ENCODE results near the gene EEF1AKMT3. TPM values are rescaled to one million over a fixed set of nuclear protein-coding genes. Genes with fewer than 3 reads are reported as not detected.
A peak's percentile ranks its signal among the peaks of the same experiment; 100 is the strongest.
"Not testable (repeated sequence)": the region's sequence is repeated elsewhere in the genome, so short reads cannot be mapped to it uniquely, and the experiment has no call there.

Gene EEF1AKMT3
- total RNA-seq, 2 donors from 2014 or later: 7.9 to 9.3 TPM

DNA sequence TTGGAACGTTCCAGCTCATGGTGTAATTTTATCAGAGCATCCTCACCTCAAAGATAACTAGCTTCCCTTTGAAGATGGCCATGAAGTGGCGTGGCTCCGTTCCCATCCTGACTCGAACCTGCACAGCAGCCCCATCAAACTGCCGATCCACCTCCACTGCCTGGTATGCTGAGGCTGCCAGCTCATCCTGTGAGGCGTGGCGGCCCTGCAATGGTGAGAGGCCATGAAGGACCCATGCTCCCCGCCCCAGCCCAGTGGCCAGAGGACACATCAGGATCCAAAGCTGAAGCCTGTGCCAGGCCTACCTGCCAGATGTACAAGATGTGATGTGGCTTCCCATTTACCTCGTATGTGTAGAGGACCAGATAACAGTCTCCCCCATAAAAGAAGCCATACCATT lies 34.9 kb downstream of the EEF1AKMT3 start:
- intact Hi-C loops (cut with DNase I): no loop called here
- peak; percentile 62 for DNase-seq (ENCODE audit: low spot score)

DNA sequence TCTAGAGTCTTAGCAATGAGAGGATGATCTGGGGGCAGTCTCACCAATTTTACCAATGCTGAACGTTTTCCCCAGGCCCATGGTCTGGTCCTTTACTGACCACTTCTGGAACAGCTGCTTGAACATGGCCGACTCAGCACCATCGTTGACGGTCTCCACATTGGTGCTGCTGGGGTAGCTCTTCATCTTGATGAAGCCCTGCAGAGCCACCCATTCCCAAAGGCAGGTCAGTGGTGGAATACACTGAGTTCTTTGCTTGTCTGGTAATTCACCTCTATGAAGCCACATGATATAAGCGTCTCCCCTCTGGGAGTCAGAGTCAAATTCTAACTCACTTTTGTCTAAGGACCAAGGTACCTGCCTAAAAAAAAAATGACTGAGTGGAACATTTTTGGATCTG lies 35.9 kb downstream of the EEF1AKMT3 start:
- DNase-seq (ENCODE audit: low spot score): peak; percentile 36
- intact Hi-C loops (cut with DNase I): no loop called here

DNA sequence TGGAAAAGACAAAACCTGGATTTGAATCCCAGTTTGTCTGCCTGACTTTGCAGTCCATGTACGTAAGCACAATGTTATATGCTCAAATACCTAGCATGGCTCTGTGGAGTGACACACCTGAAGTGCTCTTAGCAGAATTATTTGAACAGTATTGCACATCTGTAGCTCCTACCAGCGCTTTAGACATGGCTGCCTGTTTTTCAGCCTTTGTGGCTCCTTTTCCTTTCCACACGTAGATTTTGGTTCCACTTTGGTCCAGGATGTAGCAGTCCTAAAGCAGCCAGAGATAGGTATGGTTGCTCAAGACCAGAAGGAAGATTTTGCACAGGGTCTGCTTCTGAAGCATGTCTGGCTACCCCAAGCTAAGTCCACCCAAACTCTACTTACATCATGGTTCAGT lies 37.0 kb downstream of the EEF1AKMT3 start:
- DNase-seq (ENCODE audit: low spot score): no peak

DNA sequence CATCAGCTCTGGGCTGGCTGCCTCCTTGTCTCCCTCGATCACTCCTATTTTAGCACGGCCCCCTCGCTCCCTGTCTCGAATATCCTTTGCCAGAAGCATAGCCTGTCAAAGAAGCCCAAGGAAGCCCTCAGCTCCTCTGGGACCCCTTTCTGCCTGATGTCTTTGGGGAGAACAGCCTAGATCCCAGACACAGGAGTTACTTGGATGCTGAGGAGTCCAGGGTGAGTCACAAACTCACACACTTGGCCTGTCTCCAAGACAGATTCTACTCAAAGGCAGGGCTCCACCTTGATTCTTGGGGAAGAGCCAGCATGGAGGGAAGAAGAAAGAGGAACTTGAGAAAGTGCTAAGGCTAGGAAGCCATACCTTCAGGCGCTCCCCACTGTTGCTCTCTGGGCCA lies 38.0 kb downstream of the EEF1AKMT3 start:
- no peak for DNase-seq (ENCODE audit: low spot score)
- intact Hi-C loops (cut with DNase I): no loop called here

More for the DNA sequence above, 37.0 kb downstream of the EEF1AKMT3 start:
- intact Hi-C loops (cut with DNase I): no loop called here

DNA sequence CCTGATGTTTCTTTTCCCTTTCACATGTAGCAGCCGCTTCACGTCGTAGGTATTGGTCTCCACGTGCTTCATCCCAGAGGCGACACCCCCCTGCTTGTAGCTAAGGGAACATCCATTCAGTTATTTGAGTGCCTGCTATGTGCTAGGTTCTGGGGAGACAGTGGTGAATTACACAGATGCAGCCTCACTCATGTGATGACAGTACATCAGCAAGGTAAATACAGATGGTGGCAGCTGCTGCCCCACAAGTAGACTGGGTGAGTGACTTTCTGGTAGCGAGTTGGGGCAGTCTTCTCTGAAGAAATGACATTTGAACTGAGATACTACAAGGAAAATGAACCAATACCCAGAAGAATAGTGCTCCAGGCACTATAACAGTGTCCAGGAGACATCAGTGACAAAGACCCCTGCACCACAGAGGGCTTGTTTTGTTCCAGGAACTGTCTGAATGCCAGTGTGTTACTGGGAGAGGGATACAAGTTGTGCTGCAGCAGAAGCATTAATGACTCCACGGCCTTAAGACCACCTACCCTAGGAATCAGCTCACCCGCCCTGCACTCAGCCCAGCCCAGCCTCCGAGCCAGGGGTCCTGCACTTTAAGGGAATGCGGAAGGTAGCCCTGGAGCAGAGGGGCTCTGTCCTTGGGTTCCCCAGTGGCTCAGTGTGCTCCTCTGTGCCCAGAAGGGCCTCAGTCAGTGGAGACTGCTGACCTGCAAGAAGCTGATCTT lies 38.8 kb downstream of the EEF1AKMT3 start:
- peak; percentile 55 for DNase-seq (ENCODE audit: low spot score)
- intact Hi-C loops (cut with DNase I): no loop called here

DNA sequence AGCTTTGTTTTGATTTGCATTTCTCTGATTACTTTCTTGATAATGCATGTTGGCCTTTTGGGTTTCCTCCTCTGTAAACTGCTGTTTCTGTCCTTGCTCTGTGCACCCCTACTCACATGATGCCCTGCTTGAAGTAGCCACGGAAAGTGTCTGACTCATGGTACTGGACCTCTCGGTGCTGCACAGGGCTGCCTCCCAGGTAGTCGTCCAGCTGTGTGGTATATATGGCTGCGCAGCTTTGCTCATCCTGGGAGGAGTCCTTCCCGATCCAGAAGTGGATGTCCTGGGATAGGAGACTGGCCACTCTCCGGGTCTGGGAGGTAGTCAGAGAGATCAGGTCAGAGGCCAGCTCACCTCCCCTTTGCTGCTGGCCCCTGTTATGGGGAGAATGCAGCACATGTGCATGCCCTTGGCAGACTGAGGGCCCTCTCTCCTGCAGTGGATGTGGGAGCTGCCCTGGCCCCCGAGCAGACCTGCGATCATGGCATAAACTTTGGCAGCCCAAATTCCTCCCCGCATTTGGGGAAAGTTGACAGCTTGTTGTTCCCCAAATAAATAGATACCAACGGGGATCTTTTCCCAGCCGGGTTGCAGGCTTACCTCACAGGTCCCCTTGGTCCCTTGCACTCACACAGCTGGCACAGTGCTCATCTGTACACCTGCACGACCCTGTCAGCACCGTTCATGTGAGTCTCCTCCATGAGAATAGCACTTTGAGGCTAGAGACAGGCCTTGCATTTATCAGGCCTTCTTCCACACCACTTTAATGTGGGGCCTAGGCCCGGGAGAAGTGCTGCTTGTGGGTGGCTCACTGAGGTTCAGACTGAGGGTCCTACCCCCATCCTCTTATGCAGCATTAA lies 40.9 kb downstream of the EEF1AKMT3 start:
- DNase-seq (ENCODE audit: low spot score): peak; percentile 70
- intact Hi-C loops (cut with DNase I): no loop called here

DNA sequence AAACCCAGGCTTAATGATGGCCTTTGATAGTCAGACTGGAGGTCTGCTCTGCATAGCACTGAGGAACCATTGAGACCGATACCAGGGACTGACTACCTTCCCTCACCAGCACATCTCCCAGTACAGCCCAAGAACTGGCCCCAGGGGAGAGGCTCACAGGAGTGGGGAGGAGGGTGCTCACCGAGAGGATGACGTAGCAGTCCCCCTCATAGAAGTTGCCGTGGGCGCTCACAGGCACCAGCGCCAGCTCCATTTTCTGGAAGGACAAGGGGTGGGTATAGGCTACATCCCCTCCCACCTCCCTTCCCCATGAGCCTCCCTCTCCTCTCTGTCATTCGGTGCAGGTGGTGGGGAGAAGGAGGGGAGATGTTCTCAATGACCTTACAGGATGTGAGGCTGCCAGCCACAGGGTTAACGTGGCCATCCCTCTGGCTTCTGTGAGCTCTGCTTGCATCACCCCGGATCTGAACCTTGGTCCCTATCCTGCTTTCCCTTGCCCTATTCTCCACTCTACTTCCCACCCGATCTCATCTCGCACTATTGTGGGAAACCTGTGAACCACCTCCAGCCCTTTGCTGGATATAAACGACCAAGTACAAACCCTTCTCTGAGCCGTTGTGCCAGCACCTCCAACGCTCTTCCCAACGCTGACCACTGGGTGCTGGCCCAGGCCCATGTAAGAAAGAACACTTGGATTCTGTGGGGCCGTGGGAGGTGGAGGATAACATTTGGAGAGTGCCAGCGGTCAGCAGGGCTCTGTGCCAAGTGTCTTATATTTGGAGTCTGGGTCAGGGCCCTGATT lies 41.8 kb downstream of the EEF1AKMT3 start:
- peak; percentile 83 for DNase-seq (ENCODE audit: low spot score)
- intact Hi-C loops (cut with DNase I): no loop called here

DNA sequence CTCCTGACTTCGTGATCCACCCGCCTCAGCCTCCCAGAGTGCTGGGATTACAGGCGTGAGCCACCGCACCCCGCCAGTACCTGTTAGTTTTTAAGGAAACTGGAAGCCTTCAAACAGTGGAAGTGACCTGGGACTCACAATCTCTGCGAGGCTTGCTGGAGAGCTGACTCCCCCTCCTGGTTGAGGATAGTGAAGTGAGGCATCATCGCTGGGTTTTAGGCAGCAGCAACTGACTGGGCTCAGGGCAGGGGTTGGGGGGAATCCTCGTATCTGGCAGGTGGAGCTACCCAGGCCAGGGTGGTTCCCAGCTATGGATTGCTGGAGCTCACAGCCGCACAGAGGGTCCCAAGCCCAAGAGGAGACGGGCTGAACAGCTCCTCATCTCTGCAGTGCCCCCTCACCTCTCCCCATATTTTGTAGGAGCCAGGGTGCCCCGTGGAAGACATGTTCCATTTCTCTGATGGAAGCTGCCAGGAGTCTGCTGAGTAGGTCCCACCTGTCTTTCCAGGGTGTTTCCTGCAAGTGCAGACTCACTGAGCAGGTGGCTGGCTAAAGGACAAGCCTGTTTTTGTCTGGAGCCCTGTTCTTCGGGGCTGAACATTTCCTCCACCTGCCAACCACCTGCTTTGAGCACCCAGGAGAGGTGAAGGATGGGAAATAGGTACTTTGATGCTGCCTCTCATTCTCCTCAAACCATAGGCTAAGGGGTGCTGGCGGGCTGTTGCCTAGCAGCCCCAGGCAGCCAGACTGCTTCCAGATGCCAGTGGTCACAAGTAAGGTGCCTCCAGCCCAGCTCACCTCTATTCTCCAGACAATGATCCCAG lies 43.0 kb downstream of the EEF1AKMT3 start:
- DNase-seq (ENCODE audit: low spot score): peak; percentile 73
- intact Hi-C loops (cut with DNase I): no loop called here

DNA sequence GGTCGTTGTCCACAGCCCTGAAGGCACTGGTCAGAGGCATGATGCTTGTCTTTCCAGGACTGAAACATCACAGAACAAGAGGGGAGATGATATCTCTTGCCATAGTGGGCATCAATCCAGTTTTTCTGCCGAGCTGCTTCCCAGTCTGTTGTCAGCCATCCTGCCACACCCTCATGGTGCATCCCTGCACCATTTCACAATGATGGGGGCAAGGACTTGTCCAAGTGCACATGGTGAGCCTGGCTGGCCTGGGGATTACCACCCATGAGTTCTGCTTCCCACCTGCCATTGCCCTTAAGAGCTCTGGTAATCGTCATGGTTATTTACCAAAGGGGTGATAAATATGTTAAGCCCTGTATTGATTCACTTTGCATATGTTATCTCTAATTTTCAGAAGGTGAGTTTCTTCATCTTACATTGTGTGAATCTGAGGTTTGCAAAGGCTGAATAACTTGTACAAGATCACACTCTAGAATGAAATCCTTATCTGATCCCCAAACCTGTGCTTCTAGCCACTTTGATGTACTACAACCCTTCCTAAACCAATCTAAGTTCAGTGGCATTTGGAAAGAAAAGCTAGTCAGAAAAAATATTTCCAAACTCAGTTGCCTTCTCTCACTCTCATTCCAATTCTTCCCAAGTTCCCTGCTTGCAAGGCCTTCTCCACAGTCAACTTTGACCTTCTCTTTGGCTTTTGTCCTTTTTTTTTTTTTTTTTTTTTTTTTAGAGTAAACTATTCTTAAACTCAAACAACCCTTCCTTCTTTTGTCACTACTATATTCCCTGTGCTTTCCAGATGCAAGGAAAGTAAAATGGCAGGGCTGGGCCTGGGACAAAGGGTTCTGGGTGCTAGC lies 43.8 kb downstream of the EEF1AKMT3 start:
- DNase-seq (ENCODE audit: low spot score): peak; percentile 64
- intact Hi-C loops (cut with DNase I): no loop called here

DNA sequence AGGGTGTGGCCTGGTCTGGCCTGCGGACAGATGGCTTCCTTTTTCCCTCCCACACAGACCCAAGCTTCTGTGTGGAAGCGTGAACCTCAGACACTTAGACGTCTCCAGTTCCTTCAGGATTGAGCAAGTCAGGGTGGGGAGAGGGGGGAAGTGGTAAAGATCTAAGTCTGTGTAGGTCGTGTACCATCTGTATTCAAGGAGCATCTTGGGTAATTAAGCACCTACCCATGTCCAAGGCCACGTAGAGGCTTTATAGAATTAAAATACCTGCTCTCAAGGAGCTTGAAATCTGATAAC lies 44.4 kb downstream of the EEF1AKMT3 start:
- intact Hi-C loops (cut with DNase I): no loop called here
- peak; percentile 80 for DNase-seq (ENCODE audit: low spot score)

DNA sequence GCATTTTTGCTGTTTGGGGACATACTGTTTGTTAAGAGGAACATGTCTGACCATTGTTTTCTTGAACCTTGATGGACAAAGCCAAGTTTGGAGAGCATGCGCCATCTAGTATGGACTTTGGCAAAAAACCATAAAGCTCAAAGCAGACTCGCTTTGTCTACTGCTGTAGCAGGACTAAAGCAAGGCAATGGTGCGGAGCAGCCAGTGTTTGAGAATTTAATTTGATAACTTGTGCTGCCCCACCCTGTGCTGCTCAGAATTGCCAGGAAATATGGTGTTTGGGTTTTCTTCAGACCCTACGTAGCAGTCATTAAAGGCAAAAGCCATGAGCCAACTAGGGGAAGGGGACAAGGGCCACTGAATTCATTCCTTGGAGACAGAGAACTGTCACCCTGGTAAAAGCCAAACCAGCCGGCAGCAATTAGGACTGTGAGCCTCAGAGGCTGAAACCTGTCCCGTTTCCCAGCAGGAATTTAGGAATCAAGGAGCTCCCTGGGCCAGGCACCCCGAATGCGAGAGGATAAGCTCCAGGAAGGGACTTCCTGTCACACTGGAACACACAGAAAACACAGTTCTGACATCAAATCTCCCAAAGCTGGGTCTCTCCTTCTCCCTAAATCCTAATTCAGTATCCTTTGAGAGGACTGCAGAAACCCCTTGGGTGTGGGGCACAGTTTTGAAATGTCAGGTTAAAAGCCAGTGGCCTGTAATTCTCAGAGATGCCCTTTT lies 45.0 kb downstream of the EEF1AKMT3 start:
- intact Hi-C loops (cut with DNase I): no loop called here
- DNase-seq (ENCODE audit: low spot score): peak; percentile 31

DNA sequence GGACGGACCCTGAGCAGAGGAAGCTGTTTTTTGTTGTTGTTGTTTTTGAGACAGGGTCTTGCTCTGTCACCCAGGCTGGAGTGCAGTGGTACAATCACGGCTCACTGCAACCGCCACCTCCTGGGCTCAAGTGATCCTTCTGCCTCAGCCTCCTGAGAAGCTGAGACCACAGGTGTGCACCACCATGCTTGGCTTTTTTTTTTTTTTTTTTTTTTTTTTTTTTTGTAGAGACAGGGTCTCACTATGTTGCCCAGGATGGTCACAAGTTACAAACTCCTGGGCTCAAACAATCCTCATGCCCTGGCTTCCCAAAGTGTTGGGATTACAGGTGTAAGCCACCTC lies 45.5 kb downstream of the EEF1AKMT3 start:
- DNase-seq (ENCODE audit: low spot score); intact Hi-C loops (cut with DNase I): not testable (repeated sequence)

DNA sequence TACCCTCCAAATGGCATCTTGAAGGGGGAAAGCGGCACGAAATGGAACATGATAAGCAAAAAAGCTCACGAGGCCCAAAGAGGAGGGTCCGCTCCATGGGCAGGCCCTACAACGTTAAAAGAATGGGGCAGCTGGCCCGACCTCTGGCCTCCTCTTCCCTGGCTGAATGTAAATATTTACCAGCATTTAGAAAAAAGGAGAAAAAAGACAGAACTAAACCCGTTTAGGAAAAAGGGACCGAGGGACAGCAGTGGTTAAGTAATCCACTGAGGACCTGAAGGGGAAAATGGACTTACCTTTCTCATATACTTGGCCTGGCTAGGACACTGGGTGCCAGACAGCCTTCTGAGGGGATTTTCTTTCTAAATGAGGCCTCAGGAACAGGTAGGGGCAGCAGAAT lies 47.7 kb downstream of the EEF1AKMT3 start:
- intact Hi-C loops (cut with DNase I): loop anchor here in 1 of 2 donors (10.0 kb wide), 1 partner anchor 555 kb away; no protein-coding TSS in a partner anchor
- DNase-seq (ENCODE audit: low spot score): not testable (repeated sequence)

DNA sequence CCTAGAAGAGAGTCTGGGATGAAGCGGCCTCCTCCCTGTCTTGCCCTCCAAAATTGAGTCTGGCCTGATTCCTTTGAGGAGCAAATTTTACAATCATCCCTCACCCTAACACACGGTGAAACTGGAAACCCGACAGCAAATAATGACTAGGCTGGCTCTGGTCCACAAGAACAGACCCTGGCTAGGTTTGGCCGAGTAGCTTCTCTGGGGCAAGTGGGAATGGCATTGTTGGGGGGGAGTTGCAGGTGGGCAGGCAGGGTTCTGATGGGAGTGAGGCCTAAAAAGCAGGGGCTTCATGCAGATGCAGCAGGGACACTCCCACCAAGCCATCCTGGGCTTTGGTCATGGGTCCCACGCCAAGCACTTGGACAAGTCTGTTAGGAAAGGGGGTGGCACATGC lies 48.6 kb downstream of the EEF1AKMT3 start:
- intact Hi-C loops (cut with DNase I): loop anchor here in 1 of 2 donors (10.0 kb wide), 1 partner anchor 556 kb away; no protein-coding TSS in a partner anchor

DNA sequence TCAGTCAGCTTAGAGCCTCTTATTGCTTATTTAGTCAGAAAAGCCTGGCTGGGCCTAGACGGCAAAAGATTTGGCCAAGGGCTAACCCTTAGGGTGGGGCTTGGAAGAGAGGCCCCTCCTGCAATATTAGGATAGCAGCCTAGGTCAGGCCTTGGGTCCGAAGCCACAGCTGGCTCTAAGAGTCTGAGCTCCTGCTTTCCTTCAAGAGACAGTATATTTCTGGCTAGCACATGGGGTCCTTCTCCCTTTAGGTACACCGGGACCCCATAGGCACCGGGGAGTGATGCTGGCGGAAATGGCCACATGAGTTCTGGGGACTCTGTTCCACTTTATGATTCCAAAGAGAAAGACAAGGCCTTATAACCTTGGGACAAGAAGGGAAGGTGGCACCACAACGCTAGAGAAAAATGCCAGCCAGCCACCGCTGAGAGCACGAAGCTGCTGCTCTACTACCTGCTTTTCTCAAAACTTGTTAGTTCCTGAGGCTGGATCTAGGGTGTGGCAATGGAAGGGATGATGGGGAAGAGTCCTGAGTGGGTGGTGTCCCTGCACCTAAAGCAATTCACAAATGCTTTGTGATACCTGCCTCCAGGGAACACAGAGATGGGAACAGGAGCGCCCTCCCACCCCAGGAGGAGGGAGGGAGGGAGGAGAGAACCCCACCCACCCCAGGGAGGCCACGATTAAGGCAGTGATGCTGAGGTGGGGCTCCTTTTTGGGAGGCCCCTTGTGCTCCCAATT lies 49.2 kb downstream of the EEF1AKMT3 start:
- no peak for DNase-seq (ENCODE audit: low spot score)
- intact Hi-C loops (cut with DNase I): loop anchor here in 1 of 2 donors (10.0 kb wide), 1 partner anchor 557 kb away; no protein-coding TSS in a partner anchor

More for the DNA sequence above, 48.6 kb downstream of the EEF1AKMT3 start:
- not testable (repeated sequence) for DNase-seq (ENCODE audit: low spot score)

DNA sequence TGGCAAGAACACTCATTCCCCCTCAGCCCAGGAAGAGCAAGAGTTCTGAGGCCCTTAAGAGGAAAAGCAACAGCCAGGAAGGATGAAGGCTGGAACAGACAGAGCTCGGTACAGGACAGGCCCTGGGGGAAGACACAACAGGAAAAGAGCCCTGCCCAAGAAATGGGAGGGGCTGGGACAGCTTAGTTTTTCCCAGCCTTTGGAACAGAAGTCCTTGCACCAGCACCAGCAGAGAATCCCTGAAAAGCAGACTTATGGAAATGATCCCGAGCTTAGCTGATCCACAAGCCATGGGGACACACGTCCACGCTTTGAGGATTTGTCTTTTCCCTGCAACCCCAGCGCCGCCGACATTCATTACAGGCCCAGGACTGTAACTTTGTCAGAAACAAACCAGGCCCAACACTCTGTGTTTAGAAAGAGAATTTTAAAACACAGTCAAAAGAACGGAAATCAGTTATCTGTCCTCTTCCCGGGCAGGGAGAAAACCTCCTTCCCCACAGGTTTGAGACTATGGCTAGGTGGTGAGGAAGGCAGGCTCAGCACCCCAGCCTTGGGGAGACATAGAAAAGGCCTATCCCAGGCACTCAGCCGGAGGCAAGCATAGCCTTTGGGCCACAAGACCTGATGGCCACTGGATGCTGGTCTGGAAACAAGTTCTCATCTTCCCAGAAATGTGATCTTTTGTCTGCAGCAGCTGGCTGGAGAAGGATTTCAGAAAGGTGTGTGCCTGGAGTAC lies 50.1 kb downstream of the EEF1AKMT3 start:
- no peak for DNase-seq (ENCODE audit: low spot score)

More for the DNA sequence above, 50.1 kb downstream of the EEF1AKMT3 start:
- intact Hi-C loops (cut with DNase I): loop anchor here in 1 of 2 donors (10.0 kb wide), 1 partner anchor 558 kb away; no protein-coding TSS in a partner anchor

All from posterior vena cava (tissue), 2 donors.